Sigmoid colon (tissue), 4 donors: Measurements from ENCODE around the gene P3H2.
"Not testable (repeated sequence)": the region's sequence is repeated elsewhere in the genome, so short reads cannot be mapped to it uniquely, and the experiment has no call there.

Experiments used
- EP300 ChIP-seq, 4 donors: sonication (generic); formaldehyde crosslinking; IDR thresholded peaks; one replicate each; pipeline ENCODE4 v1.6.1; 2017; ENCODE audit warnings: antibody characterized with exemption in 4 of 4
- POLR2AphosphoS5 ChIP-seq, 4 donors: sonication (generic); formaldehyde crosslinking; IDR thresholded peaks; one replicate each; pipeline ENCODE4 v1.6.1; 2017; ENCODE audit warnings: antibody characterized with exemption in 4 of 4
- TF ChIP-seq, protein P1 (sequence below), 4 experiments: fragments of 450-650 bp in 3 of 4; fragments of 200-600 bp in 1 of 4; IDR thresholded peaks; one replicate each; pipeline ENCODE4 v1.5.1; 2016 to 2019; ENCODE audit warnings: antibody characterized with exemption in 4 of 4, mild to moderate bottlenecking in 3 of 4, moderate library complexity in 2 of 4

DNA sequence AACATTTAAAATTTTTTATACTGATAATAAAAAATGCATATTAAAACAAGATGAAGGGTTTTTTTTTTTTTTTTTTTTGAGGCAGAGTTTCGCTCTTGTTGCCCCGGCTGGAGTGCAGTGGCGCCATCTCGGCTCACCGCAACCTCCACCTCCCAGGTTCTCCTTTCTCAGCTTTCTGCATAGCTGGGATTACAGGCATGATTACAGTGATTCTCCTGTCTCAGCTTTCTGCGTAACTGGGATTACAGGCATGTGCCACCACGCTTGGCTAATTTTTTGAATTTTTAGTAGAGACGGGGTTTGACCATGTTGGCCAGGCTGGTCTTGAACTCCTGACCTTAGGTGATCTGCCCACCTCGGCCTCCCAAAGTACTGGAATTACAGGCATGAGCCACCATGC lies 48.8 kb downstream of the P3H2 start:
- TF ChIP-seq, protein P1, sequence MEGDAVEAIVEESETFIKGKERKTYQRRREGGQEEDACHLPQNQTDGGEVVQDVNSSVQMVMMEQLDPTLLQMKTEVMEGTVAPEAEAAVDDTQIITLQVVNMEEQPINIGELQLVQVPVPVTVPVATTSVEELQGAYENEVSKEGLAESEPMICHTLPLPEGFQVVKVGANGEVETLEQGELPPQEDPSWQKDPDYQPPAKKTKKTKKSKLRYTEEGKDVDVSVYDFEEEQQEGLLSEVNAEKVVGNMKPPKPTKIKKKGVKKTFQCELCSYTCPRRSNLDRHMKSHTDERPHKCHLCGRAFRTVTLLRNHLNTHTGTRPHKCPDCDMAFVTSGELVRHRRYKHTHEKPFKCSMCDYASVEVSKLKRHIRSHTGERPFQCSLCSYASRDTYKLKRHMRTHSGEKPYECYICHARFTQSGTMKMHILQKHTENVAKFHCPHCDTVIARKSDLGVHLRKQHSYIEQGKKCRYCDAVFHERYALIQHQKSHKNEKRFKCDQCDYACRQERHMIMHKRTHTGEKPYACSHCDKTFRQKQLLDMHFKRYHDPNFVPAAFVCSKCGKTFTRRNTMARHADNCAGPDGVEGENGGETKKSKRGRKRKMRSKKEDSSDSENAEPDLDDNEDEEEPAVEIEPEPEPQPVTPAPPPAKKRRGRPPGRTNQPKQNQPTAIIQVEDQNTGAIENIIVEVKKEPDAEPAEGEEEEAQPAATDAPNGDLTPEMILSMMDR (IDR thresholded peaks at IDR 0.05): not testable (repeated sequence)
- TF ChIP-seq EP300, POLR2AphosphoS5 (IDR thresholded peaks at IDR 0.05): not testable (repeated sequence)
